Caco-2 (cell line): ENCODE measurements around the gene GALR3. TPM values are rescaled to one million over a fixed set of nuclear protein-coding genes. Genes with fewer than 3 reads are reported as not detected.

Source experiments
- BruUV-seq: library from RNA; stranded (reverse); fragments of 400-500 nt; replicated peaks from 2 replicates; lab custom pipeline; 2021; lab: Mats Ljungman, UMichigan
- CTCF ChIA-PET: fragments of 300-600 bp; sonication (Branson Sonifier 250); formaldehyde crosslinking; loops from one replicate; lab custom pipeline; 2022; ENCODE audit warnings: antibody characterized with exemption; lab: Charles Lee
- POLR2A ChIA-PET: fragments of 300-600 bp; sonication (Branson Sonifier 250); formaldehyde crosslinking; loops from one replicate; lab custom pipeline; 2022; ENCODE audit warnings: antibody characterized with exemption; lab: Charles Lee
- DNase-seq, 2 experiments: peaks; one replicate each; pipeline versions ENCODE4 v3.0.0 to v3.0.0-alpha.2; 2020 to 2022
- H3K27me3 ChIP-seq: replicated peaks from 2 replicates; pipeline ENCODE4 v1.6.0; 2011; ENCODE audit warnings: low read length; ENCODE audit not compliant: control insufficient read depth, insufficient read depth
- H3K36me3 ChIP-seq: 2 replicates; pipeline ENCODE4 v1.5.1; 2011; ENCODE audit warnings: low read length; ENCODE audit not compliant: control insufficient read depth, insufficient read depth
- H3K4me1 ChIP-seq: fragments of 250-450 bp; sonication (Bioruptor Pico); 2 replicates; pipeline ENCODE4 v1.5.1; 2020; ENCODE audit warnings: mild to moderate bottlenecking
- H3K4me3 ChIP-seq: 2 replicates; pipeline ENCODE4 v1.5.1; 2011; ENCODE audit warnings: low read depth, mild to moderate bottlenecking, control low read depth, low read length
- H3K9me3 ChIP-seq: fragments of 250-450 bp; sonication (Bioruptor Pico); 2 replicates; pipeline ENCODE4 v1.5.1; 2020; ENCODE audit warnings: mild to moderate bottlenecking, moderate library complexity
- H3K27ac Mint-ChIP-seq: one replicate; pipeline ENCODE4 v1.8.0; 2022; ENCODE audit warnings: mixed read lengths; ENCODE audit not compliant: unreplicated experiment
- H3K27me3 Mint-ChIP-seq: one replicate; pipeline ENCODE4 v1.8.0; 2022; ENCODE audit warnings: mixed read lengths; ENCODE audit not compliant: insufficient read depth, unreplicated experiment
- H3K36me3 Mint-ChIP-seq: one replicate; pipeline ENCODE4 v1.8.0; 2022; ENCODE audit warnings: mild to moderate bottlenecking, mixed read lengths; ENCODE audit not compliant: insufficient read depth, unreplicated experiment
- H3K4me1 Mint-ChIP-seq: one replicate; pipeline ENCODE4 v1.8.0; 2022; ENCODE audit warnings: low read depth, mixed read lengths; ENCODE audit not compliant: unreplicated experiment
- H3K4me3 Mint-ChIP-seq: one replicate; pipeline ENCODE4 v1.8.0; 2022; ENCODE audit warnings: mild to moderate bottlenecking, moderate library complexity, mixed read lengths; ENCODE audit not compliant: unreplicated experiment
- H3K9me3 Mint-ChIP-seq: one replicate; pipeline ENCODE4 v1.8.0; 2022; ENCODE audit warnings: mixed read lengths; ENCODE audit not compliant: unreplicated experiment
- intact Hi-C: fragments of 100-400 bp; cut with micrococcal nuclease; formaldehyde crosslinking; loops from one replicate; pipeline ENCODE4 v1.10.0; 2022; ENCODE audit not compliant: unreplicated experiment
- total RNA-seq: library from RNA; stranded (reverse); gene quantifications from 2 replicates; pipeline ENCODE4 v1.2.3, GENCODE V29; 2022
- TF ChIP-seq, protein P1 (sequence below), 2 experiments: fragments of 200-600 bp in 1 of 2; IDR thresholded peaks; 1 replicate in 1 of 2; 2 replicates in 1 of 2; pipeline versions ENCODE4 v1.5.1 to v1.8.0; 2011 to 2022; ENCODE audit warnings: antibody characterized with exemption in 1 of 2, control low read depth in 1 of 2, inconsistent platforms in 1 of 2, low read depth in 1 of 2, low read length in 1 of 2, mild to moderate bottlenecking in 1 of 2, moderate library complexity in 1 of 2; ENCODE audit not compliant: insufficient read depth in 1 of 2, severe bottlenecking in 1 of 2, unreplicated experiment in 1 of 2

Gene GALR3
- total RNA-seq, 1 experiment from 2014 or later = 0.27 TPM

DNA sequence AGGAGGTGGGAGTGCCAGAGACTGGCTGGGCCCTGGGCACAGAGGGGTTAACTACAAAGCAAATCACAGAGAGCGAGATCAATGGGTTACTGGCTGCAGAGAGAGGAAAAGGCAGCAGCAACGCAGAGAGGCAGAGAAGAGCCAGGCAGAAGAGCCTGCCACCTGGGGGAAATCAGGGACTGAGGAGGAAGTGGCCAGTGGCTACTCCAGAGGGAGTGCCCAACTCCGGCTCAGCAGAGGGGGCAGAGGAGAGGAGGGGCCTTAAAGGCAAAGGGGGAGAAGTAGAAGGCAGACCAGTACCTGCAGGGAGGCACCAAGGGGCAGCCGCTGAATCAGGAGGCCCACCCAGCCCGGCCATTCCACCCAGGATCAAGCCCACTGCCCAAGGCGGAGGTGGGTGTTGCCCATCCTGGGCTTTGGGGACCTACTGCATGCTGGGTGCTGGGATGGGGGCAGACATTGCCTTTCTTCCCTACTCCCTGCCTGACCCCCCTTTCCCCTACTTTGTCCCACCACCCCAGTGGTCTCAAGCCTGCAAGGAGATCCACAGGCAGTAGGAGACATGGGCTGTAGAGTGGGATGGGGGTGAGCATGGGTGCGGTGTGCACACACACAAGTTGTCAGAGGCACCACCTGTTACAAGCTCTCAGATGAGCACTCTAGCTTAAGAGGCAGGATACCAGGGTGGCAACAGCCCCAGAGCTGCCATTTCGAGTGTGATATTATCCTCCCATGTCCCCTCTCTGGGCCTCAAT is 926 bp upstream of the GALR3 start:
- TF ChIP-seq, protein P1, sequence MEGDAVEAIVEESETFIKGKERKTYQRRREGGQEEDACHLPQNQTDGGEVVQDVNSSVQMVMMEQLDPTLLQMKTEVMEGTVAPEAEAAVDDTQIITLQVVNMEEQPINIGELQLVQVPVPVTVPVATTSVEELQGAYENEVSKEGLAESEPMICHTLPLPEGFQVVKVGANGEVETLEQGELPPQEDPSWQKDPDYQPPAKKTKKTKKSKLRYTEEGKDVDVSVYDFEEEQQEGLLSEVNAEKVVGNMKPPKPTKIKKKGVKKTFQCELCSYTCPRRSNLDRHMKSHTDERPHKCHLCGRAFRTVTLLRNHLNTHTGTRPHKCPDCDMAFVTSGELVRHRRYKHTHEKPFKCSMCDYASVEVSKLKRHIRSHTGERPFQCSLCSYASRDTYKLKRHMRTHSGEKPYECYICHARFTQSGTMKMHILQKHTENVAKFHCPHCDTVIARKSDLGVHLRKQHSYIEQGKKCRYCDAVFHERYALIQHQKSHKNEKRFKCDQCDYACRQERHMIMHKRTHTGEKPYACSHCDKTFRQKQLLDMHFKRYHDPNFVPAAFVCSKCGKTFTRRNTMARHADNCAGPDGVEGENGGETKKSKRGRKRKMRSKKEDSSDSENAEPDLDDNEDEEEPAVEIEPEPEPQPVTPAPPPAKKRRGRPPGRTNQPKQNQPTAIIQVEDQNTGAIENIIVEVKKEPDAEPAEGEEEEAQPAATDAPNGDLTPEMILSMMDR (IDR thresholded peaks at IDR 0.05; ENCODE audit: insufficient read depth in 1 of 2, low read depth in 1 of 2, low read length in 1 of 2, severe bottlenecking in 1 of 2, unreplicated experiment in 1 of 2) = no peak
- Mint-ChIP-seq H3K36me3 (peaks cover 19% of the 10 kb centered on the region), H3K4me1 (peaks cover 12% of the 10 kb centered on the region), H3K9me3 (no peaks in the 10 kb centered on the region), H3K27ac (no peak overlapping the region), H3K4me3 (no peak overlapping the region), H3K27me3 (no peaks in the 10 kb centered on the region)
- BruUV-seq = no TSS peak
- POLR2A ChIA-PET = interaction anchor here (0.5 kb wide), 1 partner anchor 18 kb away, joined by 9 read pairs; no protein-coding TSS in a partner anchor
- DNase-seq = no peak
- intact Hi-C loops = no loop called here
- Histone ChIP-seq H3K9me3 (no peaks in the 10 kb centered on the region), H3K4me3 (no peak overlapping the region), H3K4me1 (peaks cover 9% of the 10 kb centered on the region), H3K36me3 (no peaks in the 10 kb centered on the region), H3K27me3 (no peaks in the 10 kb centered on the region)
- CTCF ChIA-PET = interaction anchor here (0.9 kb wide), 1 partner anchor 41 kb away, joined by 6 read pairs; no protein-coding TSS in a partner anchor

GRCh38 chr22:37824674-37825641 is 1.8 kb downstream of the GALR3 start:
- Histone ChIP-seq H3K4me1 (0 out of 2 replicates have a peak, but pooled peaks cover 4% of the 10 kb centered on the region), H3K4me3 (no peak overlapping the region), H3K9me3 (no peaks in the 10 kb centered on the region), H3K27me3 (no peaks in the 10 kb centered on the region), H3K36me3 (no peaks in the 10 kb centered on the region)
- no peak for DNase-seq
- peaks cover 9% of the 10 kb centered on the region for H3K36me3 Mint-ChIP-seq
- H3K27ac Mint-ChIP-seq = no peak overlapping the region
- no peaks in the 10 kb centered on the region for H3K9me3 Mint-ChIP-seq
- no peaks in the 10 kb centered on the region for H3K27me3 Mint-ChIP-seq
- H3K4me1 Mint-ChIP-seq = peaks cover 12% of the 10 kb centered on the region
- no TSS peak for BruUV-seq
- no peak overlapping the region for H3K4me3 Mint-ChIP-seq
- intact Hi-C loops = no loop called here
- TF ChIP-seq, protein P1 (IDR thresholded peaks at IDR 0.05; ENCODE audit: insufficient read depth in 1 of 2, low read depth in 1 of 2, low read length in 1 of 2, severe bottlenecking in 1 of 2, unreplicated experiment in 1 of 2) = no peak
- ChIA-PET CTCF (interaction anchor here (1.1 kb wide), 1 partner anchor 38 kb away, joined by 4 read pairs; no protein-coding TSS in a partner anchor), POLR2A (interaction anchor here (0.6 kb wide), 1 partner anchor 149 kb away, joined by 9 read pairs; no protein-coding TSS in a partner anchor)

DNA sequence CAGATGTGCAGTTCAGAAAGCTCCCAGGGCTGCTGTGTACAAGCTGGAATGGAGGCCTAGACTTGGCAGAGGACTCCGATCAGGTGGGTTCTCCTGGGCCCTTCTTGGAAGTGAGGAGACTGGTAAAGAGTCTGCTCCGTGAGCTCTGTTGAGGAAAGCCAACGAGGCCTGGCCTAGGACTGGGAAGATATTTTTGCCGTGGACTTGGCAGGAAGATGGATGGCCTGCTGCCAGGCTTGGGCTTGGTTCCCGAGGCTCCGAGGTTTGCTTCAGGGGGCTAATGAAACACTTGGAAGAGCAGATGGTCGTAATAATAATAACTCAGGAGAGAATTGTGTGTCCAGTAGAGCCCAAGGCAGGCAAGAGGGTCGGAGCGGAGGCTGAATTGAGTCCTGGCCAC is 3.9 kb downstream of the GALR3 start:
- H3K4me3 ChIP-seq = no peak overlapping the region
- H3K9me3 ChIP-seq = no peaks in the 10 kb centered on the region
- peaks cover 3% of the 10 kb centered on the region for H3K4me1 Mint-ChIP-seq
- H3K4me3 Mint-ChIP-seq = no peak overlapping the region
- BruUV-seq = no TSS peak
- no peaks in the 10 kb centered on the region for H3K4me1 ChIP-seq
- H3K36me3 ChIP-seq = peaks cover 1% of the 10 kb centered on the region; the same call in 1 of the 2 replicates
- no peaks in the 10 kb centered on the region for H3K27me3 ChIP-seq
- peaks cover 5% of the 10 kb centered on the region for H3K36me3 Mint-ChIP-seq
- no peak for DNase-seq
- ChIA-PET POLR2A (interaction anchor here (1.6 kb wide), 1 partner anchor 20 kb away, joined by 7 read pairs; the partner anchor contains the start of gene GCAT), CTCF (no interaction called here)
- H3K9me3 Mint-ChIP-seq = no peaks in the 10 kb centered on the region
- intact Hi-C loops = no loop called here
- no peaks in the 10 kb centered on the region for H3K27me3 Mint-ChIP-seq
- TF ChIP-seq, protein P1 (IDR thresholded peaks at IDR 0.05; ENCODE audit: insufficient read depth in 1 of 2, low read depth in 1 of 2, low read length in 1 of 2, severe bottlenecking in 1 of 2, unreplicated experiment in 1 of 2) = no peak
- H3K27ac Mint-ChIP-seq = no peak overlapping the region
